ENCODE data around the gene TMEM273.

DNA sequence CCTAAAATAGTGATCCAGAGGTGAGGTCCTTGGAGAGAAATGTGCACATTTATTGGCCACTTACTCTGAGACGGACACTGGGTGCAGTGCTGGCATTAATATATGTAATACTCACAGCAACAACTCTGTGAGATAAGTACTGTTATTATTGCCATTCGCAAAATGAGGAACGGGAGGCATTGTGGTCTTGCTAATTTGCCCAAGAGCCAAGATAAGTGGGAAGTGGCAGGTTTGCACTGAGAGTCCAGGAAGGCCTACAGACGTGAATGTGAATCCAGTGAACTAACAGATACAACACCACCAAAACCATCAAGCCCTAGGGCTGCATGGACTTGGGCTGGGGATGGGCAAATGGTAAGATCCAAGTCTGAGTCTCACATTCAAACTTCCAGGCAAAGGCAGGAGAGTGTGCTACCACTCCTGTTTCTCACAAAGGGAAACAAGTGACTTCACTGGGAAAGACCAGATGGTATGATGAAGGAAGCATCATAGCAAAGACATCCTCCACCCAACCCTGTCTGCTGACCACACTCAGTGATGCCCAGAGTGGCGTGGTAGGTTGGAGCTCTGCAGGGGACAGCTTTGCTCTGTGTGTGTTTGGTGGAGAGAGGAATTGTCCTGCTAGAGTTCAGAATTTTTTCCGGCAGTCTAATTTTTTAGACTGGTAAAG is 19.2 kb downstream of the TMEM273 start:
- TF ChIP-seq, protein P1, sequence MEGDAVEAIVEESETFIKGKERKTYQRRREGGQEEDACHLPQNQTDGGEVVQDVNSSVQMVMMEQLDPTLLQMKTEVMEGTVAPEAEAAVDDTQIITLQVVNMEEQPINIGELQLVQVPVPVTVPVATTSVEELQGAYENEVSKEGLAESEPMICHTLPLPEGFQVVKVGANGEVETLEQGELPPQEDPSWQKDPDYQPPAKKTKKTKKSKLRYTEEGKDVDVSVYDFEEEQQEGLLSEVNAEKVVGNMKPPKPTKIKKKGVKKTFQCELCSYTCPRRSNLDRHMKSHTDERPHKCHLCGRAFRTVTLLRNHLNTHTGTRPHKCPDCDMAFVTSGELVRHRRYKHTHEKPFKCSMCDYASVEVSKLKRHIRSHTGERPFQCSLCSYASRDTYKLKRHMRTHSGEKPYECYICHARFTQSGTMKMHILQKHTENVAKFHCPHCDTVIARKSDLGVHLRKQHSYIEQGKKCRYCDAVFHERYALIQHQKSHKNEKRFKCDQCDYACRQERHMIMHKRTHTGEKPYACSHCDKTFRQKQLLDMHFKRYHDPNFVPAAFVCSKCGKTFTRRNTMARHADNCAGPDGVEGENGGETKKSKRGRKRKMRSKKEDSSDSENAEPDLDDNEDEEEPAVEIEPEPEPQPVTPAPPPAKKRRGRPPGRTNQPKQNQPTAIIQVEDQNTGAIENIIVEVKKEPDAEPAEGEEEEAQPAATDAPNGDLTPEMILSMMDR (IDR thresholded peaks at IDR 0.05) = no peak
- TF ChIP-seq POLR2A (IDR thresholded peaks at IDR 0.05) = no peak

Data from lower leg skin (tissue), 3 donors.